H1 (cell line): Measurements from ENCODE around the gene XPO6. TPM values are rescaled to one million over a fixed set of nuclear protein-coding genes. Genes with fewer than 3 reads are reported as not detected.

Experiments
- CTCF ChIA-PET: fragments of 300-600 bp; sonication (Branson Sonifier 250); formaldehyde crosslinking; loops from one replicate; lab custom pipeline; 2021; ENCODE audit not compliant: partially characterized antibody; lab: Charles Lee
- POLR2A ChIA-PET: fragments of 300-600 bp; sonication (Branson Sonifier 250); formaldehyde crosslinking; loops from one replicate; lab custom pipeline; 2021; ENCODE audit warnings: inconsistent platforms; ENCODE audit not compliant: partially characterized antibody; lab: Charles Lee
- DNase-seq, 2 experiments: peaks; one replicate each; pipeline versions ENCODE4 v3.0.0 to v3.0.0-alpha.2; 2010 to 2022; ENCODE audit warnings: low spot score in 2 of 2, low read depth in 1 of 2, mixed read lengths in 1 of 2
- FAIRE-seq: peaks from 2 replicates; lab custom pipeline; 2011; peaks lifted over from hg19 to GRCh38; lab: Jason Lieb, UNC
- H2AFZ ChIP-seq: 2 replicates; pipeline ENCODE4 v1.8.1; 2012; ENCODE audit warnings: low read length, inconsistent platforms
- H2AK5ac ChIP-seq: 2 replicates; pipeline ENCODE4 v1.6.1; 2013; ENCODE audit warnings: low read depth, low read length
- H2BK120ac ChIP-seq: replicated peaks from 2 replicates; pipeline ENCODE3; 2013; ENCODE audit warnings: low read depth, low read length, inconsistent platforms
- H2BK12ac ChIP-seq: 2 replicates; pipeline ENCODE4 v1.6.1; 2013; ENCODE audit warnings: low read depth, low read length
- H2BK15ac ChIP-seq: 2 replicates; pipeline ENCODE4 v1.6.1; 2013; ENCODE audit warnings: low read length
- H2BK20ac ChIP-seq: 2 replicates; pipeline ENCODE4 v1.6.1; 2013; ENCODE audit warnings: low read length
- H2BK5ac ChIP-seq: 2 replicates; pipeline ENCODE4 v1.6.1; 2013; ENCODE audit warnings: low read depth, low read length
- H3K14ac ChIP-seq: 2 replicates; pipeline ENCODE4 v1.6.1; 2013; ENCODE audit warnings: inconsistent platforms; ENCODE audit not compliant: insufficient read length
- H3K18ac ChIP-seq: 2 replicates; pipeline ENCODE4 v1.6.1; 2013; ENCODE audit warnings: low read length; ENCODE audit errors: extremely low read depth
- H3K23ac ChIP-seq: 2 replicates; pipeline ENCODE4 v1.6.1; 2013; ENCODE audit warnings: inconsistent platforms; ENCODE audit not compliant: insufficient read length
- H3K23me2 ChIP-seq: 2 replicates; pipeline ENCODE4 v1.6.1; 2013; ENCODE audit warnings: low read depth, low read length
- H3K27ac ChIP-seq: 2 replicates; pipeline ENCODE4 v1.6.1; 2011; ENCODE audit warnings: low read depth, low read length, inconsistent platforms
- H3K27me3 ChIP-seq, 4 experiments: replicated peaks in 1 of 4; 1 replicate in 1 of 4; 2 replicates in 3 of 4; pipeline versions ENCODE4 v1.6.1 to v1.8.1; 2011 to 2013; ENCODE audit warnings: low read length in 3 of 4, mild to moderate bottlenecking in 3 of 4, inconsistent platforms in 2 of 4, mixed read lengths in 2 of 4, moderate library complexity in 1 of 4; ENCODE audit not compliant: control insufficient read depth in 3 of 4, insufficient read depth in 3 of 4; ENCODE audit errors: extremely low read depth in 1 of 4
- H3K36me3 ChIP-seq, 4 experiments: 2 replicates each; pipeline versions ENCODE4 v1.6.1 to v1.8.1; 2011 to 2013; ENCODE audit warnings: mild to moderate bottlenecking in 4 of 4, low read length in 3 of 4, moderate library complexity in 2 of 4, control low read depth in 1 of 4, inconsistent platforms in 1 of 4; ENCODE audit not compliant: insufficient read depth in 4 of 4, control insufficient read depth in 2 of 4
- H3K4ac ChIP-seq: replicated peaks from 2 replicates; pipeline ENCODE3; 2013; ENCODE audit warnings: low read length, low read depth, mixed read lengths, inconsistent platforms; ENCODE audit not compliant: insufficient read length
- H3K4me1 ChIP-seq, 4 experiments: replicated peaks in 1 of 4; 1 replicate in 1 of 4; 2 replicates in 3 of 4; pipeline versions ENCODE4 v1.6.1 to v1.8.1; 2011 to 2013; ENCODE audit warnings: low read length in 3 of 4, inconsistent platforms in 2 of 4, mixed read lengths in 1 of 4; ENCODE audit not compliant: insufficient read depth in 4 of 4, control insufficient read depth in 3 of 4
- H3K4me2 ChIP-seq, 2 experiments: 2 replicates each; pipeline versions ENCODE4 v1.6.1 to v1.8.1; 2011 to 2013; ENCODE audit warnings: low read depth in 2 of 2, low read length in 2 of 2, control low read depth in 1 of 2, inconsistent platforms in 1 of 2, mild to moderate bottlenecking in 1 of 2; ENCODE audit not compliant: insufficient read depth in 1 of 2
- H3K4me3 ChIP-seq, 4 experiments: fragments of 200-600, 300-600 bp in 1 of 4; sonication (generic), shearing (Covaris generic), sonication (Bioruptor Twin) in 1 of 4; 2 replicates each; pipeline versions ENCODE4 v1.5.1 to v1.8.1; 2011 to 2016; ENCODE audit warnings: low read length in 4 of 4, low read depth in 3 of 4, control low read depth in 2 of 4, inconsistent platforms in 2 of 4, mild to moderate bottlenecking in 2 of 4, mixed read lengths in 1 of 4, moderate library complexity in 1 of 4; ENCODE audit not compliant: insufficient read depth in 2 of 4; ENCODE audit errors: extremely low read depth in 1 of 4
- H3K56ac ChIP-seq: replicated peaks from 2 replicates; pipeline ENCODE3; 2013; ENCODE audit warnings: low read depth, mild to moderate bottlenecking, mixed read lengths, low read length, inconsistent platforms; ENCODE audit not compliant: insufficient read length
- H3K79me1 ChIP-seq: 2 replicates; pipeline ENCODE4 v1.6.1; 2013; ENCODE audit warnings: low read depth, low read length, control low read depth
- H3K79me2 ChIP-seq, 2 experiments: 2 replicates each; pipeline versions ENCODE4 v1.6.1 to v1.8.1; 2012 to 2013; ENCODE audit warnings: low read length in 2 of 2, mild to moderate bottlenecking in 2 of 2, inconsistent platforms in 1 of 2; ENCODE audit not compliant: insufficient read depth in 2 of 2, control insufficient read depth in 1 of 2
- H3K9ac ChIP-seq, 4 experiments: replicated peaks in 1 of 4; 1 replicate in 1 of 4; 2 replicates in 3 of 4; pipeline versions ENCODE4 v1.6.1 to v1.8.1; 2011 to 2013; ENCODE audit warnings: low read depth in 3 of 4, low read length in 3 of 4, control low read depth in 2 of 4, mild to moderate bottlenecking in 2 of 4, moderate library complexity in 2 of 4, inconsistent platforms in 1 of 4; ENCODE audit errors: extremely low read depth in 1 of 4
- H3K9me3 ChIP-seq, 2 experiments: 2 replicates each; pipeline versions ENCODE4 v1.6.1 to v1.8.1; 2012 to 2013; ENCODE audit warnings: mild to moderate bottlenecking in 2 of 2, moderate library complexity in 2 of 2, control low read depth in 1 of 2, inconsistent platforms in 1 of 2, low read depth in 1 of 2, low read length in 1 of 2, mixed read lengths in 1 of 2; ENCODE audit not compliant: insufficient read depth in 2 of 2
- H4K20me1 ChIP-seq, 2 experiments: replicated peaks in 1 of 2; 2 replicates each; pipeline versions ENCODE3 to v1.8.1; 2011 to 2013; ENCODE audit warnings: inconsistent platforms in 2 of 2, low read length in 2 of 2, mild to moderate bottlenecking in 1 of 2; ENCODE audit not compliant: insufficient read depth in 2 of 2, control insufficient read depth in 1 of 2
- H4K5ac ChIP-seq: 2 replicates; pipeline ENCODE4 v1.6.1; 2013; ENCODE audit warnings: low read length, low read depth, mixed read lengths, inconsistent platforms; ENCODE audit not compliant: insufficient read length
- H4K8ac ChIP-seq: 2 replicates; pipeline ENCODE4 v1.8.0; 2013; ENCODE audit warnings: mild to moderate bottlenecking, moderate library complexity, low read length, inconsistent platforms; ENCODE audit not compliant: insufficient read depth; ENCODE audit errors: extremely low read depth
- H4K91ac ChIP-seq: replicated peaks from 2 replicates; pipeline ENCODE3; 2013; ENCODE audit warnings: low read length, mixed read lengths, inconsistent platforms; ENCODE audit not compliant: insufficient read length
- BCL11A ChIP-seq, 2 experiments: IDR thresholded peaks; one replicate each; pipeline ENCODE4 v1.6.1; 2011; ENCODE audit warnings: low read depth in 2 of 2, low read length in 2 of 2, mild to moderate bottlenecking in 2 of 2
- KDM4A ChIP-seq: IDR thresholded peaks from one replicate; pipeline ENCODE4 v1.7.1; 2012; ENCODE audit warnings: low read depth, mild to moderate bottlenecking, moderate library complexity, low read length, inconsistent platforms; ENCODE audit not compliant: severe bottlenecking
- ZNF274 ChIP-seq: IDR thresholded peaks from 2 replicates; pipeline ENCODE4 v1.7.0; 2012; ENCODE audit warnings: low read length, borderline replicate concordance; ENCODE audit errors: extremely low read depth
- WGBS, 2 experiments: shearing (Covaris generic) in 1 of 2; methylation state at CpG; one replicate each; pipeline versions ENCODE4 v1.1.6 to v1.1.7; 2013 to 2015; ENCODE audit warnings: low lambda C conversion rate in 2 of 2, mixed read lengths in 2 of 2, inconsistent platforms in 1 of 2, low coverage in 1 of 2, missing lambda C conversion rate in 1 of 2; ENCODE audit not compliant: insufficient replicate concordance in 2 of 2, insufficient coverage in 1 of 2, insufficient read length in 1 of 2; ENCODE audit errors: extremely low coverage in 1 of 2, missing lambda C conversion rate in 1 of 2; 5-methylcytosine and 5-hydroxymethylcytosine counted together
- polyA plus RNA-seq, 7 experiments: library from polyadenylated mRNA; depleted of rRNA in 3 of 7; stranded (reverse) in 5 of 7; unstranded in 2 of 7; fragments of >200 nt in 5 of 7; fragments of 200-250 nt in 2 of 7; gene quantifications; 1 replicate in 5 of 7; 2 replicates in 1 of 7; 4 replicates in 1 of 7; pipeline versions ENCODE4 v1.2.1 to v1.2.3, GENCODE V29; 2011 to 2013; ENCODE audit warnings: missing spikeins in 2 of 7, mixed read lengths in 2 of 7
- total RNA-seq: library from RNA; stranded (reverse); fragmentation: NEBNext Ultra II Directional; extraction: Animal tissue kit (Norgen Biotek cat#: 25700); gene quantifications from 2 replicates; pipeline ENCODE4 v1.2.1, GENCODE V29; 2021

XPO6 gene
- total and polyA plus RNA-seq, 2 of the 8 experiments (the other 6 are each of a cell fraction or from before 2014, with no cell fraction given): 152 to 254 TPM

- ChIA-PET CTCF (no interaction called here), POLR2A (interaction anchor here (0.6 kb wide), 1 partner anchor 13 kb away, joined by 3 read pairs; no protein-coding TSS in a partner anchor)
- Histone ChIP-seq H2AK5ac (no peak overlapping the region), H3K79me2 (peaks cover 9 to 97% of the 10 kb centered on the region in 2 experiments), H2BK120ac (no peak overlapping the region), H3K4ac (no peak overlapping the region), H4K8ac (no peak overlapping the region), H3K56ac (no peak overlapping the region), H4K91ac (no peak overlapping the region), H3K23me2 (no peaks in the 10 kb centered on the region), H2BK20ac (no peak overlapping the region), H3K79me1 (peaks cover 4% of the 10 kb centered on the region; the same call in 1 of the 2 replicates), H3K36me3 (peaks cover 0 to 9% (median 4%) of the 10 kb centered on the region in 4 experiments; a peak in 4 of 8 replicates), H4K5ac (no peak overlapping the region), H4K20me1 (peaks cover 0 to 7% of the 10 kb centered on the region in 2 experiments), H2BK5ac (no peak overlapping the region), H3K14ac (no peak overlapping the region), H3K9me3 (no peaks in the 10 kb centered on the region), H2BK12ac (no peak overlapping the region), H3K23ac (no peak overlapping the region), H3K27ac (no peak overlapping the region), H3K9ac (no peak overlapping the region), H3K4me1 (peaks cover 0 to 9% (median 2%) of the 10 kb centered on the region in 4 experiments; a peak in 2 of 7 replicates), H3K27me3 (no peaks in the 10 kb centered on the region), H2AFZ (no peak overlapping the region), H3K4me2 (no peak overlapping the region), H3K18ac (no peak overlapping the region), H2BK15ac (no peak overlapping the region), H3K4me3 (no peak overlapping the region)
- no peak for FAIRE-seq
- 81% methylated on average over 4 of the region's 4 CpGs; no CpG with 5 or more reads in 1 of the 2 experiments for WGBS, 2 experiments
- DNase-seq: no peak
- TF ChIP-seq BCL11A (IDR thresholded peaks at IDR 0.05; ENCODE audit: low read depth in 2 of 2, low read length in 2 of 2) (no peak), KDM4A (no peak), ZNF274 (no peak)
Measured at GRCh38 chr16:28183930-28184329, 27.8 kb downstream of the XPO6 start.
